HepG2 (cell line): ENCODE data around the gene NISCH. TPM values are rescaled to one million over a fixed set of nuclear protein-coding genes. Genes with fewer than 3 reads are reported as not detected.

Source experiments
- ATAC-seq: fragments of 200-7000 bp; cut with Tn5 transposase; 3 replicates; pipeline ENCODE4 v1.9.1; 2020; ENCODE audit warnings: mild to moderate bottlenecking, moderate library complexity
- BruUV-seq: library from RNA; stranded (reverse); fragments of 400-500 nt; replicated peaks from 2 replicates; lab custom pipeline; 2021; lab: Mats Ljungman, UMichigan
- CTCF ChIA-PET: fragments of 300-600 bp; formaldehyde crosslinking; extraction: SDS; loops from one replicate; lab custom pipeline; 2021; ENCODE audit warnings: low total read pairs, inconsistent platforms, low intra/inter-chr PET ratio; lab: Yijun Ruan, JAX
- POLR2A ChIA-PET: fragments of 350-600 bp; sonication (Branson Sonifier 250); formaldehyde crosslinking; loops from one replicate; lab custom pipeline; 2020; ENCODE audit warnings: antibody characterized with exemption, inconsistent platforms; lab: Yijun Ruan, JAX
- DNase-seq: peaks from one replicate; pipeline ENCODE4 v3.0.0-alpha.2; 2015; ENCODE audit warnings: low spot score
- FAIRE-seq: peaks from 3 replicates; lab custom pipeline; 2011; peaks lifted over from hg19 to GRCh38; lab: Jason Lieb, UNC
- H2AFZ ChIP-seq: one replicate; pipeline ENCODE4 v1.6.1; 2011; ENCODE audit warnings: low read length, inconsistent platforms
- H3K27ac ChIP-seq: fragments of 300-600 bp; 3 replicates; pipeline ENCODE4 v1.8.0; 2011; ENCODE audit warnings: mixed run types, mild to moderate bottlenecking, mixed read lengths, low read length, inconsistent platforms; ENCODE audit not compliant: insufficient read depth; ENCODE audit errors: extremely low read length
- H3K27me3 ChIP-seq, 2 experiments: fragments of 200-600 bp in 1 of 2; 2 replicates in 1 of 2; 3 replicates in 1 of 2; pipeline versions ENCODE4 v1.6.0 to v1.8.0; 2011; ENCODE audit warnings: low read length in 2 of 2, mild to moderate bottlenecking in 2 of 2, moderate library complexity in 2 of 2, inconsistent platforms in 1 of 2; ENCODE audit not compliant: insufficient read depth in 2 of 2, control insufficient read depth in 1 of 2
- H3K36me3 ChIP-seq, 2 experiments: fragments of 200-600 bp in 1 of 2; replicated peaks in 1 of 2; 2 replicates in 1 of 2; 3 replicates in 1 of 2; pipeline versions ENCODE4 v1.5.1 to v1.8.0; 2011; ENCODE audit warnings: low read length in 2 of 2, inconsistent platforms in 1 of 2; ENCODE audit not compliant: insufficient read depth in 2 of 2, control insufficient read depth in 1 of 2
- H3K4me1 ChIP-seq: 2 replicates; pipeline ENCODE4 v1.5.1; 2012; ENCODE audit warnings: low read length, inconsistent platforms; ENCODE audit not compliant: insufficient read depth
- H3K4me2 ChIP-seq: 2 replicates; pipeline ENCODE4 v1.6.0; 2011; ENCODE audit warnings: low read depth, low read length, inconsistent platforms
- H3K4me3 ChIP-seq, 3 experiments: fragments of 200-600 bp in 1 of 3; sonication (generic), shearing (Covaris generic) in 1 of 3; replicated peaks in 1 of 3; 2 replicates each; pipeline ENCODE4 v1.5.1; 2011 to 2016; ENCODE audit warnings: low read length in 3 of 3, inconsistent platforms in 2 of 3, low read depth in 2 of 3, mild to moderate bottlenecking in 2 of 3, control low read depth in 1 of 3, mixed read lengths in 1 of 3; ENCODE audit not compliant: insufficient read depth in 1 of 3
- H3K79me2 ChIP-seq: one replicate; pipeline ENCODE4 v1.6.1; 2011; ENCODE audit warnings: low read length, inconsistent platforms; ENCODE audit not compliant: insufficient read depth
- H3K9ac ChIP-seq: 2 replicates; pipeline ENCODE4 v1.6.0; 2011; ENCODE audit warnings: mild to moderate bottlenecking, low read depth, low read length, inconsistent platforms; ENCODE audit not compliant: insufficient read depth
- H3K9me3 ChIP-seq: 2 replicates; pipeline ENCODE4 v1.5.1; 2012; ENCODE audit warnings: mild to moderate bottlenecking, low read length
- H4K20me1 ChIP-seq: 2 replicates; pipeline ENCODE4 v1.6.0; 2011; ENCODE audit warnings: inconsistent platforms, mild to moderate bottlenecking, low read length, moderate library complexity; ENCODE audit not compliant: insufficient read depth
- ATF4 ChIP-seq, 2 experiments: fragments of 450-650 bp in 1 of 2; sonication (generic) in 1 of 2; formaldehyde crosslinking; IDR thresholded peaks; 2 replicates each; pipeline versions ENCODE4 v1.5.0 to v1.8.0; 2020 to 2022; ENCODE audit warnings: mild to moderate bottlenecking in 1 of 2, missing genetic modification reagents in 1 of 2
- DDIT3 ChIP-seq: sonication (generic); formaldehyde crosslinking; IDR thresholded peaks from 2 replicates; pipeline ENCODE4 v1.4.0; 2020; ENCODE audit warnings: mild to moderate bottlenecking, missing genetic modification reagents
- DZIP1 ChIP-seq: sonication (generic); formaldehyde crosslinking; IDR thresholded peaks from 2 replicates; pipeline ENCODE4 v1.5.0; 2020; ENCODE audit warnings: mild to moderate bottlenecking, missing genetic modification reagents
- ELK4 ChIP-seq: sonication (generic); formaldehyde crosslinking; IDR thresholded peaks from 2 replicates; pipeline ENCODE4 v1.9.0; 2021; ENCODE audit warnings: missing genetic modification reagents, borderline replicate concordance
- IKZF4 ChIP-seq: sonication (generic); formaldehyde crosslinking; IDR thresholded peaks from 2 replicates; pipeline ENCODE4 v1.5.1; 2020; ENCODE audit warnings: borderline replicate concordance, mild to moderate bottlenecking, low read depth, missing genetic modification reagents; ENCODE audit errors: not compliant biosample characterization
- KAT8 ChIP-seq: IDR thresholded peaks from 2 replicates; pipeline ENCODE4 v1.6.1; 2016; ENCODE audit warnings: missing genetic modification reagents, missing compliant biosample characterization
- KLF15 ChIP-seq: sonication (generic); formaldehyde crosslinking; IDR thresholded peaks from 2 replicates; pipeline ENCODE4 v1.8.1; 2023; ENCODE audit warnings: borderline replicate concordance, mild to moderate bottlenecking, inconsistent platforms, missing genetic modification reagents, mixed read lengths
- NFAT5 ChIP-seq: sonication (generic); formaldehyde crosslinking; IDR thresholded peaks from 2 replicates; pipeline ENCODE4 v1.4.0; 2020; ENCODE audit warnings: missing genetic modification reagents
- NFE2L2 ChIP-seq: fragments of 150-350 bp; IDR thresholded peaks from 2 replicates; pipeline ENCODE4 v1.6.1; 2014; ENCODE audit warnings: low read length
- NR2C2 ChIP-seq: sonication (generic); formaldehyde crosslinking; IDR thresholded peaks from 2 replicates; pipeline ENCODE4 v1.4.0; 2020; ENCODE audit warnings: missing genetic modification reagents, mild to moderate bottlenecking, moderate library complexity, borderline replicate concordance
- SP2 ChIP-seq: sonication (generic); formaldehyde crosslinking; IDR thresholded peaks from 2 replicates; pipeline ENCODE4 v1.5.1; 2020; ENCODE audit warnings: mild to moderate bottlenecking, missing genetic modification reagents
- ZSCAN9 ChIP-seq: IDR thresholded peaks from 2 replicates; pipeline ENCODE4 v1.6.1; 2016; ENCODE audit warnings: borderline replicate concordance
- WGBS: methylation state at CpG from one replicate; pipeline ENCODE4 v1.1.6; 2017; ENCODE audit warnings: low lambda C conversion rate; 5-methylcytosine and 5-hydroxymethylcytosine counted together
- in situ Hi-C: cut with HindIII; loops from 2 replicates; pipeline ENCODE4 v1.10.0; 2017; ENCODE audit warnings: low pct_unique_long_range_greater_than_20kb; ENCODE audit not compliant: extremely low pct_ligation_motif_present
- intact Hi-C: fragments of 100-400 bp; cut with micrococcal nuclease; formaldehyde crosslinking; loops from one replicate; pipeline ENCODE4 v1.10.0; 2022; ENCODE audit not compliant: unreplicated experiment
- polyA plus RNA-seq, 8 experiments: library from polyadenylated mRNA; depleted of rRNA in 3 of 8; stranded (reverse) in 7 of 8; unstranded in 1 of 8; fragments of >200 nt; fragmentation: Illumina TruSeq in 4 of 8; extraction: Trizol in 4 of 8; gene quantifications; 2 replicates each; pipeline versions ENCODE4 v1.2.1 to v1.2.3, GENCODE V29; 2011 to 2016; ENCODE audit warnings: low read depth in 4 of 8, missing spikeins in 1 of 8, mixed read lengths in 1 of 8; ENCODE audit not compliant: insufficient read depth in 1 of 8
- total RNA-seq, 5 experiments: library from RNA; depleted of rRNA; stranded (reverse); fragments of >200 nt; fragmentation: Illumina TruSeq; extraction: Trizol; gene quantifications; 2 replicates each; pipeline ENCODE4 v1.2.3, GENCODE V29; 2016; ENCODE audit warnings: low read depth in 1 of 5

NISCH gene
- total and polyA plus RNA-seq, 2 of the 13 experiments (the other 11 are each of a cell fraction or from before 2014, with no cell fraction given), result 27.0 to 47.6 TPM

- DNase-seq, result peak; percentile 46
- Histone ChIP-seq H2AFZ (no peak within 1 kb of the TSS), H4K20me1 (peaks cover 15% of the 10 kb centered on the region), H3K4me3 (peak within 1 kb of the TSS; percentile 84 to 89 (median 87)), H3K27ac (peak within 1 kb of the TSS; percentile 85), H3K4me2 (peak within 1 kb of the TSS; percentile 90), H3K4me1 (peaks cover 61% of the 10 kb centered on the region), H3K9me3 (no peaks in the 10 kb centered on the region), H3K36me3 (peaks cover 5 to 8% of the 10 kb centered on the region in 2 experiments; a peak in 4 of 5 replicates), H3K9ac (peak within 1 kb of the TSS; percentile 86), H3K79me2 (peaks cover 64% of the 10 kb centered on the region), H3K27me3 (no peaks in the 10 kb centered on the region; a peak in 1 of 5 replicates)
- in situ Hi-C loops (no loop called here), intact Hi-C loops (loop anchor here (5.0 kb wide), 1 partner anchor 61 kb away; no protein-coding TSS in a partner anchor)
- CTCF ChIA-PET, result no interaction called here
- FAIRE-seq, result no peak
- peak; percentile 16 for ATAC-seq
- no TSS peak for BruUV-seq
- POLR2A ChIA-PET, result no interaction called here
- 0% methylated on average over 1 of the region's 91 CpGs for WGBS
- TF ChIP-seq KLF15 (CRISPR knock-in tag) (peak; percentile 82; the same call in 1 of the 2 replicates), ELK4 (CRISPR knock-in tag) (no peak), KAT8 (CRISPR knock-in tag) (no peak), DDIT3 (no peak), ZSCAN9 (CRISPR knock-in tag) (no peak; the same call in 1 of the 2 replicates), ATF4 (CRISPR knock-in tag; IDR thresholded peaks at IDR 0.05) (0 out of 4 replicates have a peak, but pooled peaks of 1 of the 2 experiments have one; percentile 31), SP2 (peak; percentile 69), DZIP1 (CRISPR knock-in tag) (0 out of 2 replicates have a peak, but pooled peaks have one; percentile 4), NFE2L2 (no peak), IKZF4 (CRISPR knock-in tag) (peak; percentile 85), NR2C2 (peak; percentile 28), NFAT5 (CRISPR knock-in tag) (no peak)
These were observed 78.3 kb downstream of the NISCH start, which contains the start of gene NT5DC2 for GRCh38 chr3:52533623-52534280. TSS of gene NT5DC2 (minus strand) at chr3:52533857. CDS start at chr3:52533737, 120 bp downstream.
